Hepatocyte (in vitro differentiated cells): ENCODE results near the gene RPS21.

ENCODE experiments used
- EZH2 ChIP-seq: fragments of 200-600 bp; sonication (generic); IDR thresholded peaks from 2 replicates; pipeline ENCODE4 v1.6.1; 2016; ENCODE audit warnings: antibody characterized with exemption, mild to moderate bottlenecking, borderline replicate concordance
- EZH2phosphoT487 ChIP-seq: fragments of 200-600 bp; sonication (generic); IDR thresholded peaks from one replicate; pipeline ENCODE4 v1.6.1; 2018; ENCODE audit warnings: antibody characterized with exemption, mild to moderate bottlenecking, low read depth, moderate library complexity; ENCODE audit not compliant: unreplicated experiment, severe bottlenecking
- TF ChIP-seq, protein P1 (sequence below): fragments of 200-600 bp; sonication (generic); IDR thresholded peaks from 2 replicates; pipeline ENCODE4 v1.5.1; 2016; ENCODE audit warnings: antibody characterized with exemption, mild to moderate bottlenecking; ENCODE audit not compliant: poor library complexity

- TF ChIP-seq, protein P1, sequence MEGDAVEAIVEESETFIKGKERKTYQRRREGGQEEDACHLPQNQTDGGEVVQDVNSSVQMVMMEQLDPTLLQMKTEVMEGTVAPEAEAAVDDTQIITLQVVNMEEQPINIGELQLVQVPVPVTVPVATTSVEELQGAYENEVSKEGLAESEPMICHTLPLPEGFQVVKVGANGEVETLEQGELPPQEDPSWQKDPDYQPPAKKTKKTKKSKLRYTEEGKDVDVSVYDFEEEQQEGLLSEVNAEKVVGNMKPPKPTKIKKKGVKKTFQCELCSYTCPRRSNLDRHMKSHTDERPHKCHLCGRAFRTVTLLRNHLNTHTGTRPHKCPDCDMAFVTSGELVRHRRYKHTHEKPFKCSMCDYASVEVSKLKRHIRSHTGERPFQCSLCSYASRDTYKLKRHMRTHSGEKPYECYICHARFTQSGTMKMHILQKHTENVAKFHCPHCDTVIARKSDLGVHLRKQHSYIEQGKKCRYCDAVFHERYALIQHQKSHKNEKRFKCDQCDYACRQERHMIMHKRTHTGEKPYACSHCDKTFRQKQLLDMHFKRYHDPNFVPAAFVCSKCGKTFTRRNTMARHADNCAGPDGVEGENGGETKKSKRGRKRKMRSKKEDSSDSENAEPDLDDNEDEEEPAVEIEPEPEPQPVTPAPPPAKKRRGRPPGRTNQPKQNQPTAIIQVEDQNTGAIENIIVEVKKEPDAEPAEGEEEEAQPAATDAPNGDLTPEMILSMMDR, result no peak
- TF ChIP-seq EZH2, result no peak
- TF ChIP-seq EZH2phosphoT487, result no peak
Measured at GRCh38 chr20:62404761-62405107, 17.8 kb downstream of the RPS21 start.
